Measurements from ENCODE around the gene DYNC1I1. TPM values are rescaled to one million over a fixed set of nuclear protein-coding genes. Genes with fewer than 3 reads are reported as not detected.

The DYNC1I1 gene
- total and polyA plus RNA-seq, 2 donors (not counting 3 experiments of a cell fraction or from before 2014, with no cell fraction given), result 1.8 to 3.6 TPM

GRCh38 chr7:96033009-96033598, 260.8 kb downstream of the DYNC1I1 start:
- no peaks in the 10 kb centered on the region for H3K9me3 ChIP-seq (replicated peaks; ENCODE audit: control insufficient read depth, insufficient read depth, low read length)
- dilution Hi-C loops (cut with MboI; ENCODE audit: extremely low pct_ligation_motif_present, low sequenced_read_pairs) (no loop called here), intact Hi-C loops (cut with micrococcal nuclease) (no loop called here)
- H3K27me3 ChIP-seq (ENCODE audit: control insufficient read depth in 2 of 2, insufficient read depth in 2 of 2, low read length in 2 of 2), result no peaks in the 10 kb centered on the region
- no peaks in the 10 kb centered on the region for H3K79me2 ChIP-seq (ENCODE audit: control insufficient read depth, insufficient read depth, low read length)
- H3K9ac ChIP-seq (replicated peaks; ENCODE audit: extremely low read depth, insufficient read depth, low read length), result no peak overlapping the region
- FAIRE-seq, result no peak
- no peaks in the 10 kb centered on the region for H3K36me3 ChIP-seq (ENCODE audit: control insufficient read depth in 2 of 2, extremely low read depth in 1 of 2, insufficient read depth in 2 of 2, low read length in 2 of 2)
- no peak overlapping the region for H3K4me2 ChIP-seq (ENCODE audit: insufficient read depth, low read length)
- no peaks in the 10 kb centered on the region for H3K9me1 ChIP-seq (replicated peaks; ENCODE audit: control insufficient read depth, extremely low read depth, insufficient read depth, low read length)
- no TSS peak for BruUV-seq (replicated peaks)
- H2AFZ ChIP-seq (ENCODE audit: low read depth, low read length), result no peak overlapping the region
- peaks cover 5% of the 10 kb centered on the region for H3K4me1 ChIP-seq (ENCODE audit: control insufficient read depth, extremely low read depth, insufficient read depth, low read length)
- ChIA-PET POLR2A (no interaction called here), CTCF (no interaction called here)
- H3K4me3 ChIP-seq (replicated peaks in 1 of 3; ENCODE audit: insufficient read depth in 1 of 3, low read depth in 1 of 3, low read length in 3 of 3), result no peak overlapping the region
- TF ChIP-seq GATA2 (IDR thresholded peaks at IDR 0.05; ENCODE audit: insufficient read depth, insufficient read length, low read depth, low read length), result no peak
- TF ChIP-seq, protein P1, sequence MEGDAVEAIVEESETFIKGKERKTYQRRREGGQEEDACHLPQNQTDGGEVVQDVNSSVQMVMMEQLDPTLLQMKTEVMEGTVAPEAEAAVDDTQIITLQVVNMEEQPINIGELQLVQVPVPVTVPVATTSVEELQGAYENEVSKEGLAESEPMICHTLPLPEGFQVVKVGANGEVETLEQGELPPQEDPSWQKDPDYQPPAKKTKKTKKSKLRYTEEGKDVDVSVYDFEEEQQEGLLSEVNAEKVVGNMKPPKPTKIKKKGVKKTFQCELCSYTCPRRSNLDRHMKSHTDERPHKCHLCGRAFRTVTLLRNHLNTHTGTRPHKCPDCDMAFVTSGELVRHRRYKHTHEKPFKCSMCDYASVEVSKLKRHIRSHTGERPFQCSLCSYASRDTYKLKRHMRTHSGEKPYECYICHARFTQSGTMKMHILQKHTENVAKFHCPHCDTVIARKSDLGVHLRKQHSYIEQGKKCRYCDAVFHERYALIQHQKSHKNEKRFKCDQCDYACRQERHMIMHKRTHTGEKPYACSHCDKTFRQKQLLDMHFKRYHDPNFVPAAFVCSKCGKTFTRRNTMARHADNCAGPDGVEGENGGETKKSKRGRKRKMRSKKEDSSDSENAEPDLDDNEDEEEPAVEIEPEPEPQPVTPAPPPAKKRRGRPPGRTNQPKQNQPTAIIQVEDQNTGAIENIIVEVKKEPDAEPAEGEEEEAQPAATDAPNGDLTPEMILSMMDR (IDR thresholded peaks at IDR 0.05; ENCODE audit: extremely low read depth in 1 of 2, insufficient read depth in 1 of 2, low read depth in 1 of 2, low read length in 2 of 2), result no peak
- no peak for TF ChIP-seq FOS (IDR thresholded peaks at IDR 0.05; ENCODE audit: borderline replicate concordance, insufficient read depth, low read length)
- TF ChIP-seq POLR2A (IDR thresholded peaks at IDR 0.05; ENCODE audit: low read depth, low read length), result no peak
- no peak for TF ChIP-seq POLR2AphosphoS5 (IDR thresholded peaks at IDR 0.05; ENCODE audit: insufficient read depth, low read depth, low read length)
- no peak for TF ChIP-seq MYC (IDR thresholded peaks at IDR 0.05; ENCODE audit: low read depth, low read length)
- TF ChIP-seq JUN (IDR thresholded peaks at IDR 0.05; ENCODE audit: borderline replicate concordance, insufficient read depth, insufficient read length, low read depth), result no peak
- TF ChIP-seq MAX (IDR thresholded peaks at IDR 0.05; ENCODE audit: insufficient read depth, insufficient read length), result no peak
- no peak for TF ChIP-seq EZH2 (IDR thresholded peaks at IDR 0.05; ENCODE audit: borderline replicate concordance, low read depth, low read length, severe bottlenecking)
- H4K20me1 ChIP-seq (replicated peaks; ENCODE audit: control insufficient read depth, extremely low read depth, insufficient read depth, low read length), result no peaks in the 10 kb centered on the region
- no peak for DNase-seq (ENCODE audit: low read depth, low spot score)
- no peak overlapping the region for H3K27ac ChIP-seq (ENCODE audit: insufficient read depth, low read depth, low read length)
